Hepatocyte (in vitro differentiated cells): ENCODE results near the gene MRTFA. TPM values are rescaled to one million over a fixed set of nuclear protein-coding genes. Genes with fewer than 3 reads are reported as not detected.
"Not testable (repeated sequence)": the region's sequence is repeated elsewhere in the genome, so short reads cannot be mapped to it uniquely, and the experiment has no call there.

Experiments used
- DNase-seq: peaks from one replicate; pipeline ENCODE4 v3.0.0-alpha.2; 2016; ENCODE audit warnings: low spot score
- H2AFZ ChIP-seq: fragments of 200-600 bp; sonication (generic); 2 replicates; pipeline ENCODE4 v1.6.0; 2016; ENCODE audit warnings: antibody characterized with exemption, mild to moderate bottlenecking
- H3K27ac ChIP-seq: fragments of 200-600 bp; sonication (generic); 2 replicates; pipeline ENCODE4 v1.5.1; 2016; ENCODE audit warnings: mild to moderate bottlenecking
- H3K27me3 ChIP-seq: fragments of 200-600 bp; sonication (generic); 2 replicates; pipeline ENCODE4 v1.6.1; 2016
- H3K36me3 ChIP-seq: fragments of 200-600 bp; sonication (generic); replicated peaks from 2 replicates; pipeline ENCODE4 v1.5.1; 2016; ENCODE audit warnings: low read depth; ENCODE audit not compliant: insufficient read depth
- H3K4me1 ChIP-seq: fragments of 200-600 bp; sonication (generic); 2 replicates; pipeline ENCODE4 v1.5.1; 2016; ENCODE audit warnings: mild to moderate bottlenecking, moderate library complexity; ENCODE audit not compliant: insufficient read depth
- H3K4me2 ChIP-seq: fragments of 200-600 bp; sonication (generic); 2 replicates; pipeline ENCODE4 v1.6.0; 2016
- H3K4me3 ChIP-seq: fragments of 200-600 bp; sonication (generic); 2 replicates; pipeline ENCODE4 v1.5.1; 2016; ENCODE audit warnings: mild to moderate bottlenecking
- H3K79me2 ChIP-seq: fragments of 200-600 bp; sonication (generic); 2 replicates; pipeline ENCODE4 v1.6.0; 2017; ENCODE audit warnings: mild to moderate bottlenecking
- H3K9me2 ChIP-seq: fragments of 200-600 bp; sonication (generic); replicated peaks from 2 replicates; pipeline ENCODE4 v1.6.0; 2017; ENCODE audit warnings: mild to moderate bottlenecking; ENCODE audit not compliant: insufficient read depth
- H3K9me3 ChIP-seq: fragments of 200-600 bp; sonication (generic); 2 replicates; pipeline ENCODE4 v1.5.1; 2016; ENCODE audit warnings: low read depth, mild to moderate bottlenecking
- H4K20me1 ChIP-seq: fragments of 200-600 bp; sonication (generic); 2 replicates; pipeline ENCODE4 v1.6.0; 2016; ENCODE audit warnings: mild to moderate bottlenecking; ENCODE audit not compliant: insufficient read depth, poor library complexity, severe bottlenecking
- CTCF ChIP-seq: fragments of 200-600 bp; sonication (generic); IDR thresholded peaks from 2 replicates; pipeline ENCODE4 v1.5.1; 2016; ENCODE audit warnings: antibody characterized with exemption, mild to moderate bottlenecking; ENCODE audit not compliant: poor library complexity
- EZH2 ChIP-seq: fragments of 200-600 bp; sonication (generic); IDR thresholded peaks from 2 replicates; pipeline ENCODE4 v1.6.1; 2016; ENCODE audit warnings: antibody characterized with exemption, mild to moderate bottlenecking, borderline replicate concordance
- EZH2phosphoT487 ChIP-seq: fragments of 200-600 bp; sonication (generic); IDR thresholded peaks from one replicate; pipeline ENCODE4 v1.6.1; 2018; ENCODE audit warnings: antibody characterized with exemption, mild to moderate bottlenecking, low read depth, moderate library complexity; ENCODE audit not compliant: unreplicated experiment, severe bottlenecking
- WGBS: methylation state at CpG from one replicate; pipeline ENCODE4 v1.1.6; 2016; ENCODE audit warnings: low lambda C conversion rate; ENCODE audit errors: missing lambda C conversion rate; 5-methylcytosine and 5-hydroxymethylcytosine counted together
- polyA plus RNA-seq: library from polyadenylated mRNA; unstranded; fragments of >200 nt; fragmentation: Nextera tagmentation; extraction: Ambion mirVana; gene quantifications from 2 replicates; pipeline ENCODE4 v1.2.1, GENCODE V29; 2016
- total RNA-seq: library from RNA; depleted of rRNA; stranded (reverse); fragments of >200 nt; gene quantifications from 2 replicates; pipeline ENCODE4 v1.2.3, GENCODE V29; 2014

MRTFA gene
- total and polyA plus RNA-seq, 2 experiments from 2014 or later, result 19.0 to 29.7 TPM

- 58% methylated on average over 1 of the region's 1 CpG for WGBS
- H3K79me2 ChIP-seq, result peaks cover 69% of the 10 kb centered on the region
- H3K4me3 ChIP-seq, result no peak overlapping the region
- H3K9me3 ChIP-seq, result no peaks in the 10 kb centered on the region
- DNase-seq, result no peak
- no peaks in the 10 kb centered on the region for H3K27me3 ChIP-seq
- no peaks in the 10 kb centered on the region for H4K20me1 ChIP-seq
- H3K27ac ChIP-seq, result no peak overlapping the region
- H3K4me2 ChIP-seq, result no peak overlapping the region
- H2AFZ ChIP-seq, result no peak overlapping the region
- no peaks in the 10 kb centered on the region for H3K9me2 ChIP-seq
- H3K36me3 ChIP-seq, result no peaks in the 10 kb centered on the region
- no peak for TF ChIP-seq EZH2
- TF ChIP-seq EZH2phosphoT487, result no peak
- TF ChIP-seq CTCF, result no peak
- H3K4me1 ChIP-seq, result peaks cover 7% of the 10 kb centered on the region
Measured at GRCh38 chr22:40585310-40585751, 51.2 kb downstream of the MRTFA start.

GRCh38 chr22:40584766-40585165 lies 51.8 kb downstream of the MRTFA start:
- H3K79me2 ChIP-seq, result peaks cover 68% of the 10 kb centered on the region
- H3K9me3 ChIP-seq, H3K36me3 ChIP-seq, H2AFZ ChIP-seq, H3K9me2 ChIP-seq, H4K20me1 ChIP-seq, H3K4me2 ChIP-seq, H3K27me3 ChIP-seq, DNase-seq, H3K27ac ChIP-seq, H3K4me3 ChIP-seq, H3K4me1 ChIP-seq: not testable (repeated sequence)
- over 99% methylated on average over 9 of the region's 9 CpGs for WGBS

- peaks cover 71% of the 10 kb centered on the region for H3K79me2 ChIP-seq
- H4K20me1 ChIP-seq, result no peaks in the 10 kb centered on the region
- 90% methylated on average over 1 of the region's 1 CpG for WGBS
Measured at GRCh38 chr22:40583053-40583741, 53.3 kb downstream of the MRTFA start.

GRCh38 chr22:40582063-40582462 lies 54.5 kb downstream of the MRTFA start:
- Histone ChIP-seq H3K36me3 (no peaks in the 10 kb centered on the region), H4K20me1 (no peaks in the 10 kb centered on the region), H3K79me2 (peaks cover 76% of the 10 kb centered on the region), H3K9me3 (no peaks in the 10 kb centered on the region), H2AFZ (no peak overlapping the region), H3K4me3 (no peak overlapping the region), H3K9me2 (no peaks in the 10 kb centered on the region), H3K27ac (no peak overlapping the region), H3K4me2 (no peak overlapping the region), H3K4me1 (no peaks in the 10 kb centered on the region), H3K27me3 (no peaks in the 10 kb centered on the region)
- DNase-seq, result no peak
- TF ChIP-seq CTCF, result no peak
- TF ChIP-seq EZH2phosphoT487, result no peak
- TF ChIP-seq EZH2, result no peak
- WGBS, result 100% methylated on average over 2 of the region's 2 CpGs

More at GRCh38 chr22:40583053-40583741, 53.3 kb downstream of the MRTFA start:
- no peaks in the 10 kb centered on the region for H3K27me3 ChIP-seq
- no peak overlapping the region for H2AFZ ChIP-seq
- H3K27ac ChIP-seq, result no peak overlapping the region
- H3K9me3 ChIP-seq, result no peaks in the 10 kb centered on the region
- H3K9me2 ChIP-seq, result no peaks in the 10 kb centered on the region
- no peak overlapping the region for H3K4me2 ChIP-seq
- DNase-seq, result no peak
- no peaks in the 10 kb centered on the region for H3K4me1 ChIP-seq
- no peak overlapping the region for H3K4me3 ChIP-seq
- TF ChIP-seq EZH2phosphoT487 (no peak), EZH2 (no peak)
- H3K36me3 ChIP-seq, result no peaks in the 10 kb centered on the region
